NCI-H1436 (cell line): ENCODE data around the gene LANCL2.

Experiments
- DNase-seq: peaks from one replicate; lab custom pipeline; 2025; lab: John Stamatoyannopoulos, UW

Gene LANCL2

DNA sequence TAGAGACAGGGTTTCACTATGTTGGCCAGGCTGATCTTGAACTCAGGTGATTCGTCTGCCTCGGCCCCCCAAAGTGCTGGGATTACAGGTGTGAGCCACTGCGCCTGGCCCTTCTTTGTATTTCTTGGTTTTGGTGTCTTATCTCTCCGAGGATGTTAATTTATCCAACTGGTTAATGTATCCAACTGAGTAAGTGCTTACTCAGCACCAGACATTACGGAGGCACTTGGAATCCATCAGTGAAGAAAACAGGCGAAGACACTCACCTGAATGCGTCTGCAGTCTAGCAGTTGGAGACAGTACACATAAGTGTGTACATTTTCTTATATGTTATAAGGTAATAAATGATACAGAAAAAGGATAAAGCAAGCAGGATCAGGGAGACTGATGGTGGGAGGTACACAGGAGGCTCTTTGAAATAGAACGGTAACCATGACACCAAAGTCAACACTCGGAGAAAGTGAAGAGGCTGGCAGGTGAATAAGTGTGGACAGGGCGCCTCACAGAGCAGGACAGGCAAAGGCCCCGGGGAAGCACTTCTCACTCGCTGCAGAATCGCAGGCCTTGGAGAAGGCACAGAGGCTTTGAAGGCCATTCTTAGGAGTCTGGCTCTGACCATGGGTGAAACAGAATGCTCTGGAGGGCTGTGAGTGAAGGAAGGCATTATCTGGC, 73.1 kb downstream of the LANCL2 start:
- DNase-seq = peak; percentile 32

DNA sequence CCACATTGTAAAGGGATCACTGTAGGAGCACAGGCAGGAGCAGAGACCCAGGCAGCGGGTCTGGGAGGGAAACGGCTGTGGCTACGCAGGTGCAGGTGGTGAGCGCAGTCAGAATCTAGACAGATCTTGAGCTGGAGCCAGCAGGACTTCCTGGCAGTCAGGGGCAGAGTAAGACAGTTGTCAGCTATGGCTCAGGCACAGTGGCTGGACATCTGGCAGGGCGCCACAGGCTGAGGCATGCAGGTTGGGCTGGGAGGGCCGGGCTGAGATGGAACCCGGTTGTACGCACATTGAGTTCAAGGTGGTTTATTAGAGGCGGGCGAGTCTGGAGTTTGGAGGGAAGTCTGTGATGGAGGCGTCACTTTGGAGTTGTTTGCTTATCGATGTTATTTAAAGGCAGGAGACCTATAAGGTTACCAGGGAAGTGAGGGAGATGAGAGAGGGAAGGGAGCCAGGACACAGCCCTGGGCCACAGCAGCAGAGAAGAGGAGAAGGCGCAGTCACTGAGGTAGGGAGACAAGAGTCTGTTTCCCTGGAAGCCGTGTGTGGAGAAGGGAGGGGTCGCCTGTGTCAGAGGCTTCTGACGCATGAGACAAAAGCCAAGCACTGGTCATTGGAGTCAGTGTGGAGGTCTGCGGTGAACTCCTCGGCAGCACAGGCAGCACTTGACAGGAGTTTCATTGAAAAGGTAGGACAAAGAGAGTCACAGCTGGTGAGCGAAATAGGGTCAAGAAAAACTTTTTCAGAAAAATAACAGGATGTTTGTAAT, 73.8 kb downstream of the LANCL2 start:
- DNase-seq = no peak

DNA sequence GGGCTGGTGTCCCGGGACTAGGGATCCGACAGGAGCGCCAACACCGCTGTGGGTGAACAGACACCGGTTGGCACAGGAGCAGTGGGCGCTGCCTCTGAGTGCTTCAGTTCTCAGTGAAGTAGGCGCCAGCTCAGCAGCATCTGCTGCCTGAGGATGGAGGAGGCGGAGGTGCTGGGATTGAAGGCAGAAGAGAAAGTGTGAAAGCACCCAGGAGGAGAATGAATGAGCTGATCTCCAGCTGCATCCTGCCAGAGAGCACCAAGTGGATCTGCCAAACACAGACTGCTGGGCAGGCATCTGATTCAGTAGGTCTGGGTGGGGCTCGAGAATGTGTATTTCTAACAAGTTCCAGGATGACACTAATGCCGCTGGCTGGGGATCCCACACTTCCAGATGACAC, 74.5 kb downstream of the LANCL2 start:
- peak; percentile 29 for DNase-seq

DNA sequence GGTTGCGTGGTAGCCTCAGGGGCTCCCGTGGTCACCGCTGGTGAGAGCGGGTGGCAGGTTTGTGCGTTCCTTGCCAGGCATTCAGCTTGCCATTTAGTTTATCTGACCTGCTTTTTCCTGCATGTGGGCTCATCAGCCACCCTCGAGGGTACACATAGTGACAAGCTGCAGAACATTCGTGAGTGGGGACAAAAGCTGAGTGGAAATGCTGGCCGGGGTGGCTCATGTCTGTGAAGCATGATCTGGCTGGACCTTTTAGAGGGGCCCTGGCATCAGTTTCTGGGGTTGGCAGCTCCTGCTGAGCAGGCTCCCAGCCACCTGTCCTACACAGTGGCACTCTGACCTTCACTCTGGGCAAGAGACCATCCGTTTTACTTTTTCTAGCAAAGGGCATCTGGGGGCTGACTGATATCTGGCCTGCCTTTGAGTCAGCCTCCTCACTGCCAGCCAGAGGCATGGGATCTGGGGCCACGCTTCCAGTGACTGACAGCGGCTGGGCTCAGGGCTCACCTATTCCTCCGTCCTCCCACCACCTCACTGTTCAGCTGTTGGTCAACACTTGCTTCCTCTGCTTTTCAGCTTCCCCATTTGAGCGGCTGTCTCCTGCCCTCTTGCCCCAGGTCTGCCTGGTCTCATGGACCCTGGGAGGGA, 75.0 kb downstream of the LANCL2 start:
- no peak for DNase-seq

DNA sequence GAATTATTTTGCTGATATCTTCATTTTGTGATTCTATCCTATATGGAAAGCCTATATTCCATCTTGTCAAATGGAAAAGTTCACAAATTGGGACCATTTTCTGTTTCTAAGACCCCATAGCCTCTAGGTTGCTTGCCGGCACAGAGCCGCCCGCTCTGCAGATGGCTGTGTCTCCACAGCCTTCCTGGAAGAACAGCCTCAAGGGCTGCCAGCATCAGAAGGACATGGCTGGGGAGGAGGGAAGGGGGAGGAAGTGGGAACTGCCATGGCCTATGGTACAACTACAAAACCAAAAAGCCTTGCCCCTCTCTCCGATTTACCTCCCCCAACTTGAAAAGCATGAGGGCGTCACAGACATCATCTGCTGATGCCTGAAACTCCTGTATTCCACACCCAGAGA, 75.9 kb downstream of the LANCL2 start:
- DNase-seq = no peak

DNA sequence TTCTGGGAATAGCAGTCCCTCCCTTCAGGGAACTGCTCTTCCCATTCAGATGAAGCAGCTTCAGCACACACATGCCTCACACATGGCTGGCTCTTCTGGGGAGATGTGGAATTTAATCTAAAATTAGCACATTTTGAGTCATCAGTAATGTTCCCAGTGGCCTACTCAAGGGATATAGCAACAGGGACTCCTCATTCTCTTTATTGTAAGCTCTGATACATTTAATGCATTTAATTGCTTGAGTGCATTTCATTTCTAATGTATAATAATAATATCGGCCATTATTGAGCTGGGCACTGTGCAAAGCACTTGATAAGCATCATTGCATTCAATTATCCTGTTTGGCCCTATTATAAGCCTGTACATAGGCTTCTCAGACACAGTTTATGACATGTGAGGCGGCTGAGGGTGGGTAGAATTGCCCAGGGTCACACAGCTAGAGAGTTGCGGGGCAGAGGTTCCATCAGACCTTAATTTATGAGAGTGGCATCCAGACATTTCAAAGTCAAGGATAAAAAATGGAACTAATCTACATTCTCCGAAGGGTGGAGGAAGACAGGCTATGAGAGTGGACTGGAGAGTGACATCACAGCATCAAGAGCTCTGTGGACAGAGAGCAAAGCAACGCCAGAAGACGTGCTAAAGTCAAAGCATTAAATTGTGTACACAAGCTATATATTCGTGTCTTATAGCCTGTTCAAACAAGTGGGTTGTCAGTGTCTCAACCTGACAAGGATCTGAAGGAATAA, 76.8 kb downstream of the LANCL2 start:
- DNase-seq = no peak

DNA sequence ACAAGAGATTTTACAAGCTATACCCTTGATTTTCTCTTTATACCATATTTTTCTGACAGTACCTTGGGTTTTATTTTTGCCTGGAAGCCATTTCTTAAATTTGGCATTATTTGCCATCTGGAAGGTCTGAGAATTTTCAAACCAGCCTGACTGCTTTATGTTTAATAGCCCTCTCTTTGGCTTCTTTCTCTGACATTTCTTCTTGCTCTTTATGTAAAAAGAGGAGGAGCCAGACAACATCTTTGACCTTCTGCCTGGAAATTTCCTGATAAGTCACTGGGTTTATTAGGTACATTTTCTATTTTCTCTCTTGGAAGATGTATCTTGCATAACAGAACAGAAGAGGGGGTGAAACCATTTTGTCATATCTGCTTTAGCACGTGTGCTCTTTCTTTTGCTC, 79.6 kb downstream of the LANCL2 start:
- no peak for DNase-seq

DNA sequence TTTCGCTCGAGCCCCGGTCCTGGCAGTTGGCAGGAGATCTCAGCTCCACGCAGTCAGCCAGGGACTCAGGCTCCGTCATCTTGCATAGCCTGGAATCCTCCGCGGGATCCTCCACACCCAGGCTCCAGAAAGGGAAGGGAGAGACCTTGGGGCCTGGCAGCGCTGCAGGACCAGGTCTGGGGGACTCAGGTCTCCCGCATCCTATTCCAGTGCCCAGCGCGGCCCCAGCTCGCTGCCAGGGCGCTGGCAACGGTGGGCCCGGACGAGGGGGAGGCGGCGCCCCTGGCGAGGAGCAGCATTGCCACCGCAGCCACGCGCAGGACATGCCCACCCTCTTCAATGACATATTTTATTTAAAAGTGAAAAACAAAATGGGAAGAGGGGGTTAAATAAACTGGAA, 83.4 kb downstream of the LANCL2 start:
- DNase-seq = no peak

DNA sequence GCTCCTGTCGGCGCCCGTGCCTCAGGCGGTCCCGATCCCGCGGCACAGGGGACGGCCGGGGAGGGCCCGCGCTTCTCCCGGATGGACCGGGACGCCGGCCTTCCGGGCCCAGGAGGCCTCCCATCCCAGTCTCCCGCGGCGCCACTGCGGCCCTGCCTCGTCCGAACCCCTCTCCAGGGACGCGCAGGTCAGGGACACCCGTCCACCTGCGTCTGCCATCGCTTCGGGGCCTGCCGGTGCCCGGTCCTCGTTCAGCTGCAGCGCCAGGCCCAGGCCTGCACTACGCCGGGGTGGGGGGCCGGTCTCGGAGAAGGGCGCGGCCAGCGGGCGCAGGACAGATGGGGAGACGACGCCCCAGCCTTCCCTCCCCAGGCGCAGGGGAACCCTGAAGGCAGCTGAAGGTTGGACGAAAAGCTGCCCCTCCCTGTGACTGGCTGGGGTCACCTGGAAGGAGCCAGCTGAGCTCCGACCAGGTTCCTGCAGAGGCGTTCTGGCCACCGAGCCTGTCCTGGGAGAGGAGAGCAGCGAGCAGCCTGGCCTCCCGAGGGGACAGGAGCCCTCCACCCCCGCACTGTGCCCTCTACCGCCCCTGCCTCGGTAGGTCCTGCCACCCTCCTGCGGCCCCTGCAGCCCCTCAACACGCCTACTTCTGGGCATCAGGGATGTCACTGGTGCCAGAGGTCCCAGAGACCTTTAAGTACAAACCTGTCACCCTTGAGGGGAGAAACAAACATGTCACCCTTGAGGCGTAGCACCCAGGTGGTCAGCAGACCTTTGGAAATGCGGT, 84.3 kb downstream of the LANCL2 start:
- DNase-seq = no peak

DNA sequence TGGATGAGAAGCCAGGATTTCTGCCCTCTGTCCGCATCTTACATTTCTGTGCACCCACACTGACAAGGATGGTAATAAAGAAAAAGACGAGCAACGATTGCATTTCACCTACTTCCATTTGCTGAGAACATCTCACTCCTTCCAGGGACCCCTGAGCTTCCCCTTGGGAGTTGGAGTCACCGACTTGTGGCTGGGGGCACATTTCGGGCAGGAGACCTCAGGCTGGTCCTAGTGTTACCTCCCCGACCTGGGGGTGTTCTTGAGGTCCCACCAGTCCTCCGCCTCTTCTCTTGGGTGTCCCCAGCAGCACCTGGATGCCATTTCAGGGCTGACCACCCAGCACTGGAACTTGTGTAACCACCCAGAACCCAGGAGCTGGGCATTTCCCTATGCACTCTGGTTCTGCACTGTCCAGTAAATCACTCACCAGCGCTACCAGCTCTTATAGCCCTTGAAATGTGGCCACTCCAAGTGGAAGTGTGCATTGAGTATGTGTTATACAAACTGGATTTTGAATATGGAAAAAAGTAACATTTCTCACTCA, 84.9 kb downstream of the LANCL2 start:
- DNase-seq = no peak

DNA sequence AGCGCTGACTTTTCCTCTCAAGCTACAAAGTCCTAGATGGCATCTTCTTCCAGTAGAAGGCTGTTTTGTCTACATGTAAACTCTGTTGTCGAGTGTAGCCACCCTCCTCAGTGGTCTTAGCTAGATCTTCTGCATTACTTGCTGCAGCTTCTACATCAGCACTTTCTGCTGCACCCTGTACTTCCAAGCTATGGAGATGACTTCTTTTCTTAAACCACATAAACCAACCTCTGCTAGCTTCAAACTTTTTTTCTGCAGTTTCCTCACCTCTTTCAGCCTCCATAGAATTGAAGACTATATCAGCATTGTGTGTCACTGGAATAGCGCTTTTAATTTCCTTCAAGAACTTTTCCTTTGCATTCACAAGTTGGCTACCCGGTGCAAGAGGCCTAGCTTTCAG, 87.8 kb downstream of the LANCL2 start:
- no peak for DNase-seq

DNA sequence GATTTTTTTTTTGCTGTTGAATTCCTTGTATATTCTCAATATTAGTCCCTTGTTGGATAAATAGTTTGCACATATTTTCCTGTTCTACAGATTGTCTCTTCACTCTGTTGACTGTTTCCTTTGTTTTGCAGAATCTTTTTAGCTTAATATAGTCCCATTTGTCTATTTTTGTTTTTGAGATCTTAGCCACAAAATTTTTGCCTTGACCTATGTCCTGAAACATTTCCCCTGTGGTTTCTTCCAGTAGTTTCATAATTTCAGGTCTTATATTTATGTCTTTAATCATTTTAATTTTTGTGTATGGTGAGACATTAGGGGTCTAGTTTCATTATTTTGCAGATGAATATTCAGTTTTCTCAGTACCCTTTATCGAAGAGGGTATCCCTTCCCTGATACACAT, 92.7 kb downstream of the LANCL2 start:
- no peak for DNase-seq

DNA sequence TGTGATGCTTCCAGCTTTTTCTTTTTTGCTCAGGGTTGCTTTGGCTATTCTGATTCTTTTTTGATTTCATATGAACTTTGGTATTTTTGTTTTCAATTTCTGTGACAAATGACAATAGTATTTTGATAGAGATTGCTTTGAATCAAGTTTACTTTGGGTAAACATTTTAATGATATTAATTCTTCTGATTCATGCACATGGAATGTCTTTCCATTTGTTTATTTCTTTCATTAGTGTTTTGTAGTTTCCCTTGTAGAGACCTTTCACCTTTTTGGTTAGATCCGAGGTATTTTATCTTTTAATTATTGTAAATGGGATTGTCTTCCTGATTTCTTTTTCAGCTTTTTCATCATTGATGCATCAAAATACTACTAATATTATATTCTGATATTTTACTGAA, 93.2 kb downstream of the LANCL2 start:
- DNase-seq = no peak

DNA sequence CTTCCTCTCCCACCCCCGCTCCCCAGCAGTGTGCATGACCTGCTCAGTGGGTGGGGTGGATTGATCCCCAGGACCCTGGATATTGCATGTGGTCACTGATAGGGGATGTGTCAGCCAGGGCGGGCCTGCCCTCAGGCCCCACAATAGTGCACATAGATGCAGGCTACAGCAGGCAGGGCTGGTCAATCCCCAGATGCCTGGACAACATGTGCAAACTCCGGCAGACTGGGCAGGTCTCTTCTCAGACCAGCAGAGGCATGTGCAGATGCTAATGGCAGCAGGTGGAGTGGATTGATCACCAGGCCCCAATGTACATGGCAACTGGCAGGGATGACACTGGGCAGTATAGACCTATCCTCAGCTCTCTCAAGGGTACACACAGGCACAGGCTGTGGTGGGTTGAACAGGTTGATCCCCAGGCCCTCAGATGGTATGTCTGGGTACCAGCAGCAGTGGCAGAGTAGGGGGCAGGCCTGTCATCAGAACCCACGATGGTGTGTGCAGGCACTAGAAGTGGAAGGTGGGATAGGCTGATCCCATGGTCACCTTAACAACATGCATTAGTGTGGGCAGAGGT, 98.6 kb downstream of the LANCL2 start:
- no peak for DNase-seq

DNA sequence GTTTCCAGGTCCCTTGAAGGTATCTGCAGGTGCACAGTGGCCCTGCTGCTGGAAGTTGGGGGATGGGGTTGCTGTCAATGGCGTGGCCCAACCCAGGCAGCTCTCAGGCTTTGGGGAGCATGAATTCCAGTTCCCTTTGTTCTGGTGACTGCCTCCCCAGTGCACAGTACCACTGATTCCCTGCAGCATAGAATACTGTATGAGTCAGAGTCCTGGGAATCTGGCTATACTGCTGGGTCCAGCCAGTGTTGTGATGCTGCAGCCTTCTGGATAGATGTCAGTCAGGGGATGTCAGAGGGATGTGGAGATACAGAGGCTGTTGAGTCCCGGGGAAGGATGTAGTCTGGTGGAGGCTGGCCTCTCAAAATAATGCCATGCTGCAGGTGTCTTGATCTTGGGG, 99.3 kb downstream of the LANCL2 start:
- DNase-seq = no peak

DNA sequence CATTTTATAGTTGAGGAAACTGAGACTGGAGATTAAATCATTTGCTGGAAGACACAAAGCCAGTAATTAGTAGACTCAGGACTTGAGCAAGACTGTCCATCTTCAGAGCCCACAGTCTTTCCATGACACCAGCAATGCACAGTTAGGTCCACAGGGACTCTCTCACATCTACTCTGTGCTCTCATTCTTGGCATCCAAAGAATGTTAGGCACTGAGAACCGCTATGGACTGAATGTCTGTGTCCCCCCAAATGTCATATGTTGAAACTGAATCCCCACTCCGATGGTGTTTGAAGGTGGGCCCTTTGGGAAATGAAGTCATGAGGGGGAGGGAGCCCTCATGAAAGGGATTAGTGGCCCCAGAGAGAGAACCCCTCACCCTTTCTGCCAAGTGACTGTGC, 100.6 kb downstream of the LANCL2 start:
- DNase-seq = no peak

DNA sequence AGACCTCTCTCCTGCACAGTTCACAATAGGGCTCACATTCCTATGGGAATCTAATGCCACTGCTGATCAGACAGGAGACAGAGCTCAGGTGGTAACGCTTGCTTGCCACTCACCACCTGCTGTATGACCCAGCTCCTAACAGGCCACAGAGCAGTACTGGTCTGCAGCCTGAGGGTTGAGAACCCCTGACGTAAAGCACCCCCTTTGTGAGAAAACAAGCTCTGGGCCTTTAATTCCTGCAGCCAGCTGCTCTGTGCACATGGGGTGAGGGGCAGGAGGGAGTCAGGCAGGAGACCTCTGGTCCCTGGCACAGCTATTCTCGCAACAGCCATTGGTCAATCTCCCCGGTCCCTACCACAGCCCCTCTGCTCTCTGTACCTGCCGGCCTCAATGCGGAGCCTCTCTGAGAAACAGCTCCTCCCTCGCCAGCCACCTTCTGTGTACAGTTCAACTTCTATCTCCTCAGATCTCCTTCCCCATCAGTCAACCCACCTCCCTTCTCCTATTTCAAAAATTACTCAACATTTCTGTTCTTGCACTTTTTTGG, 102.0 kb downstream of the LANCL2 start:
- DNase-seq = no peak

DNA sequence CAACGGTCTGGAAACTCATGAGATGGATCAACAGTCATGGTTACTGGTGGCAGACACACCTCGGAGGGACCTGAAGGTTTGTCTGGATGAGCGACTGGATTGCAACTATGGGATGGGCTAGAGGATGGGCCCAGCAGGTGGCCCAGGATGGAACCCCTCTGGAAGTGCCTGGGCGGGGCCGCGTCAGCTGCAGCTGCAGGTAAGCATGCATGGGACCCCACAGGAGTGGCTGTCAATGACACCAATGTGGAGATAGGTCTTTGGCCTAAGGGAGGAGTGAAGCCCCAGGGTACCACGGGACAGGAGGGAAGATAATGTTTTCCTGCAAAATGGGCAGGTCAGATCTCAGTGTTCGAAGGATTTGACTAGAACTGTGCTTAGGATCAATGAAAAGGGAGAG, 103.4 kb downstream of the LANCL2 start:
- DNase-seq = no peak

DNA sequence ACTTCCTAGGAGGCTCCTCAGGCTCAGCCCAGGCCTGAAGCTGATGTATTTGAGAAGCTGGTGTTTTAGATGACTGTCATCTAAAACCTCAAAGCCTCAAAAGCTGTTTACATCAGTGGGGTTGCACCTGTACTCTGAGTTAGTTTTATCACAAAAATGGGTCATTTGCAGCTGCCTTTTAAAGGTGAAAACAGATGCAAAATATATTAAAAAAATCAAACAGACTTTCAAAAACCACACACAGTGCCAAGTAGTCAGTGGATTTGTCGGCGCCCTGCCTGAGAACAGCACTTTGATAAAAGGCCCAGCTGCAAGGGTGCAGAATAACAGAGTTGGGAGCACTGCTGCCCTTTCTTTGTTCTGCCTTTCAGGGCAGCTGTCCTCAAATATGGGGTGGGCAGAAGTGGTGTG, 104.1 kb downstream of the LANCL2 start:
- no peak for DNase-seq

DNA sequence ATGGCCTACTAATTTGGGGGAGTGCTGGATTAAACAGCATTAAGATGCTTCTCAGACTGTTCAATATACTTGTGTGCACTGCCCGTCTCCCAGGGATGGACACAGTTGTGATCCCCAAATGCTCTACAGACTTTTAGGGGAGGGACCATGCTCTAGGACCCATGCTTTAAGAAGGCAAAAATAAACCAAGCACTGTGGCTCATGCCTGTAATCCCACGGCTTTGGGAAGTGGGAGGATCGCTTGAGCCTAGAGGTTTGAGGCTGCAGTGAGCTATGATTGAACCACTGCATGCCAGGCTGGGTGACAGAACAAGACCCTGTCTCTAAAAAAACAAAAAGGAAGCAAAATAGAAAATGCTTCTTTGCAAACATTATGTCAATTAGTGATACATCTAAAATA, 104.6 kb downstream of the LANCL2 start:
- no peak for DNase-seq

DNA sequence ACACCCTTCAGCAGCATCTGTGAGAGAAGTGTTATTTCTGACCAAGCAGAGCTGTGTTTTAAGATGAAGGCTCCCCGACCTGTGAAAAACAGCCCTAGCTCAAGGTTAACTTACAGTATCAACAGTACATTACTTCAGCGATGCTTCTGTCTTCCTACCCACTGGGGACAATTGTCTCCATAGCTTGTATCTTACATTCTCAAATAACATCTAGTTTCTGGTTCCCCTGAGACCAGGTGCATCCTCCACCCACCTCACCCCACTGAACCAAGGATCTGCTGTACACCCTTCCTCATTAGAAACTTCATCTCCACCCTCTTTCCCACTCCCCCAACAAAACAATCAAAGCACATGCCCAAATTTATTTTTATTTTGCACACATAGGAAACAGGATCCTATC, 105.1 kb downstream of the LANCL2 start:
- DNase-seq = no peak
